Cerebellar nuclear complex (tissue), 1 donor: ENCODE data around the gene CHD6.
A peak's percentile ranks its signal among the peaks of the same experiment; 100 is the strongest.
"Not testable (repeated sequence)": the region's sequence is repeated elsewhere in the genome, so short reads cannot be mapped to it uniquely, and the experiment has no call there.

Experiments used
- DNase-seq, 2 experiments: peaks; one replicate each; lab custom pipeline; 2025; lab: John Stamatoyannopoulos, UW

CHD6 gene

GRCh38 chr20:41547221-41547620, 71.0 kb downstream of the CHD6 start:
- DNase-seq, result no peak

- no peak for DNase-seq
These were observed 71.6 kb downstream of the CHD6 start for GRCh38 chr20:41546535-41546934.

GRCh38 chr20:41544472-41544871, 73.7 kb downstream of the CHD6 start:
- DNase-seq, result no peak

GRCh38 chr20:41540918-41541317, 77.3 kb downstream of the CHD6 start:
- no peak for DNase-seq

GRCh38 chr20:41540459-41540858, 77.7 kb downstream of the CHD6 start:
- no peak for DNase-seq

- no peak for DNase-seq
These were observed 79.2 kb downstream of the CHD6 start for GRCh38 chr20:41538810-41539596.

- no peak for DNase-seq
These were observed 80.3 kb downstream of the CHD6 start for GRCh38 chr20:41537865-41538264.

- DNase-seq, result not testable (repeated sequence)
These were observed 82.6 kb downstream of the CHD6 start for GRCh38 chr20:41535551-41535950.

- no peak for DNase-seq
These were observed 83.3 kb downstream of the CHD6 start for GRCh38 chr20:41534842-41535241.

GRCh38 chr20:41534170-41534569, 84.0 kb downstream of the CHD6 start:
- no peak for DNase-seq

- DNase-seq, result no peak
These were observed 84.5 kb downstream of the CHD6 start for GRCh38 chr20:41533537-41534136.

- no peak for DNase-seq
These were observed 85.2 kb downstream of the CHD6 start for GRCh38 chr20:41532935-41533334.

- no peak for DNase-seq
These were observed 86.5 kb downstream of the CHD6 start for GRCh38 chr20:41531518-41532275.

- DNase-seq, result no peak
These were observed 87.3 kb downstream of the CHD6 start for GRCh38 chr20:41530923-41531322.

GRCh38 chr20:41526327-41526726, 91.8 kb downstream of the CHD6 start:
- DNase-seq, result peak in 1 of 2 experiments; percentile 60

- DNase-seq, result peak; percentile 40 to 85
These were observed 93.1 kb downstream of the CHD6 start for GRCh38 chr20:41524980-41525613.

GRCh38 chr20:41523857-41524256, 94.3 kb downstream of the CHD6 start:
- no peak for DNase-seq

- DNase-seq, result no peak
These were observed 104.3 kb downstream of the CHD6 start for GRCh38 chr20:41513829-41514228.

- DNase-seq, result no peak
These were observed 105.6 kb downstream of the CHD6 start for GRCh38 chr20:41512624-41513023.

- no peak for DNase-seq
These were observed 107.2 kb downstream of the CHD6 start for GRCh38 chr20:41510847-41511450.

GRCh38 chr20:41510224-41510623, 108.0 kb downstream of the CHD6 start:
- DNase-seq, result no peak
